Kidney epithelial cell (primary cell): Measurements from ENCODE around the gene ZBTB16. TPM values are rescaled to one million over a fixed set of nuclear protein-coding genes. Genes with fewer than 3 reads are reported as not detected.

Source experiments
- DNase-seq: peaks from one replicate; pipeline ENCODE4 v3.0.0-alpha.2; 2010; ENCODE audit warnings: low read depth
- H3K27me3 ChIP-seq: 2 replicates; pipeline ENCODE4 v1.6.0; 2011; ENCODE audit warnings: low read length; ENCODE audit not compliant: control insufficient read depth, insufficient read depth
- H3K36me3 ChIP-seq: 2 replicates; pipeline ENCODE4 v1.5.1; 2011; ENCODE audit warnings: low read length; ENCODE audit not compliant: control insufficient read depth, insufficient read depth
- H3K4me3 ChIP-seq: 2 replicates; pipeline ENCODE4 v1.5.1; 2011; ENCODE audit warnings: low read depth, mild to moderate bottlenecking, control low read depth, low read length
- total RNA-seq: library from RNA; depleted of rRNA; stranded (reverse); fragments of >200 nt; gene quantifications from 2 replicates; pipeline ENCODE4 v1.2.3, GENCODE V29; 2015
- TF ChIP-seq, protein P1 (sequence below): IDR thresholded peaks from 2 replicates; pipeline ENCODE4 v1.5.1; 2011; ENCODE audit warnings: mild to moderate bottlenecking, moderate library complexity, low read length, control low read depth, inconsistent platforms; ENCODE audit not compliant: insufficient read depth, poor library complexity, severe bottlenecking

ZBTB16 gene
- total RNA-seq, 1 donor from 2014 or later, result 0.08 TPM

- Histone ChIP-seq H3K36me3 (no peaks in the 10 kb centered on the region), H3K4me3 (no peak overlapping the region), H3K27me3 (peaks cover 56% of the 10 kb centered on the region)
- no peak for DNase-seq
- TF ChIP-seq, protein P1, sequence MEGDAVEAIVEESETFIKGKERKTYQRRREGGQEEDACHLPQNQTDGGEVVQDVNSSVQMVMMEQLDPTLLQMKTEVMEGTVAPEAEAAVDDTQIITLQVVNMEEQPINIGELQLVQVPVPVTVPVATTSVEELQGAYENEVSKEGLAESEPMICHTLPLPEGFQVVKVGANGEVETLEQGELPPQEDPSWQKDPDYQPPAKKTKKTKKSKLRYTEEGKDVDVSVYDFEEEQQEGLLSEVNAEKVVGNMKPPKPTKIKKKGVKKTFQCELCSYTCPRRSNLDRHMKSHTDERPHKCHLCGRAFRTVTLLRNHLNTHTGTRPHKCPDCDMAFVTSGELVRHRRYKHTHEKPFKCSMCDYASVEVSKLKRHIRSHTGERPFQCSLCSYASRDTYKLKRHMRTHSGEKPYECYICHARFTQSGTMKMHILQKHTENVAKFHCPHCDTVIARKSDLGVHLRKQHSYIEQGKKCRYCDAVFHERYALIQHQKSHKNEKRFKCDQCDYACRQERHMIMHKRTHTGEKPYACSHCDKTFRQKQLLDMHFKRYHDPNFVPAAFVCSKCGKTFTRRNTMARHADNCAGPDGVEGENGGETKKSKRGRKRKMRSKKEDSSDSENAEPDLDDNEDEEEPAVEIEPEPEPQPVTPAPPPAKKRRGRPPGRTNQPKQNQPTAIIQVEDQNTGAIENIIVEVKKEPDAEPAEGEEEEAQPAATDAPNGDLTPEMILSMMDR, result no peak
Measured at GRCh38 chr11:114259124-114259526, 199.6 kb downstream of the ZBTB16 start.

DNA sequence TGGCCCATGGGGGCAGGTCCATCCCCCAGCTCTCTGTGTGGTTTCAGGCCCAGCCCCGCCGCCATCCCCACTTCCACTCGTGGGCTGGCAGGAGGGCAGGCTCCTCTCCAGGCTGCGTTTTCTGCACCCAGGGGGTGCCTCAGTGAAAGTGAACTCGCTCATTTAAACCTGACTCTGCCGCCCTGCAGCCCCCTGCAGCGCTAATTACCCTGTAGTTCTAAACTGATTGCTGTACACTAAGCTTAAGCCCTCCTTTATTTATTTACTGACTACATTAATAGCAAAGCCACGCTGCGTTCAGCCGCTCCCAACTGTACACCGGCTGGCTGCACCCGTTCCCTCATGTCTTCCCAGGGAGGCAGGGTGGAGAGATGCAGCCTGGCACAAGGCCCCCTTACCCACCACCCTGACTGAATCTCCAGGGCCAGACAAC is 200.1 kb downstream of the ZBTB16 start:
- peaks cover 56% of the 10 kb centered on the region for H3K27me3 ChIP-seq
- DNase-seq, result no peak
- TF ChIP-seq, protein P1, result no peak
- H3K36me3 ChIP-seq, result no peaks in the 10 kb centered on the region
- H3K4me3 ChIP-seq, result no peak overlapping the region

DNA sequence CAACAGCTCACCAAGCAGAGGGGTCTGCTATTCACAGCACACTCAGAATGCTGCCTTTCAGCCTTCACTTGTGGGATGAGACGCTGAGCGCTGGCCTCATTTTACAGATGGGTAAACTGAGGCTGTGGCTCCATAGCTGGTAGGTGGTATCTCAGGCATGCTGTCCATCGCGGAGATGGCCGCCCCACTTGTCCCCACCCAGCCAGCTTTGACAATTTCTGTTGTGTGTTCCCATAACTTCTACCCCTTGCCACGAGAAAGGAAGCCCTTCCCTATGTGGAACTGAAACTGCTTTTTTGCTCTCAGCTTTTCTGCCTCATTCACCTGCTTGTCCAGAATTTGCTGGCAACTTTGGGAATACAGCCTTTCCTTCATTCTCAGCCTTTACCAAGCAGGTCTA is 200.6 kb downstream of the ZBTB16 start:
- TF ChIP-seq, protein P1, result no peak
- Histone ChIP-seq H3K4me3 (no peak overlapping the region), H3K36me3 (no peaks in the 10 kb centered on the region), H3K27me3 (peaks cover 56% of the 10 kb centered on the region)
- DNase-seq, result no peak

DNA sequence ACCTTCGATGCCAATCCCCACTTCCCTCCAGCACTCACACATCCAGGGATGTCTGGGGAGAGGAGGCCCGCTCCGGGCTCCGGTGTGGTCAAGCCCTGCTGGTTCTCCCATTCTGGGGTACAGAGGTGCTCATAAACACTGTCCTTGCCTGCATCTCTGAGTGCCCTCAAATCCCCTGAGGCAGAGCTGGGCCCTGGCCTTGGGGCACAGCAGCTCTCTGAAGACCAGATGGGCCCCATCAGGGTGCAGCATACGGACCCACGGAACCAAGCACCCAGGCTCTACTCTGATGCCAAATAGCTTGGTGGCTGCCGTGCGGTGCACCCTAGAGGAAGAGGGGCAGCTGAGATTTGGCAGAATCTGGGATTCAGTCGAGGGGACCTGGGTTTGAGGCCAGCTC is 201.0 kb downstream of the ZBTB16 start:
- no peak for DNase-seq
- H3K36me3 ChIP-seq, result no peaks in the 10 kb centered on the region
- TF ChIP-seq, protein P1, result no peak
- H3K4me3 ChIP-seq, result no peak overlapping the region
- H3K27me3 ChIP-seq, result peaks cover 59% of the 10 kb centered on the region

GRCh38 chr11:114261791-114262190 is 202.3 kb downstream of the ZBTB16 start:
- no peak for DNase-seq
- Histone ChIP-seq H3K36me3 (no peaks in the 10 kb centered on the region), H3K4me3 (no peak overlapping the region), H3K27me3 (peaks cover 54% of the 10 kb centered on the region)
- TF ChIP-seq, protein P1, result no peak
